ENCODE results near the gene PSME2.

PSME2 gene

GRCh38 chr14:24172261-24172860 lies 26.0 kb upstream of the PSME2 start:
- H3K4me3 ChIP-seq (replicated peaks in 1 of 2; ENCODE audit: low read depth in 2 of 2, low read length in 2 of 2), result peak overlapping the region in 1 of 2 donors; percentile 44
- no peak for DNase-seq (ENCODE audit: low read depth in 2 of 2)
- TF ChIP-seq CTCF (IDR thresholded peaks at IDR 0.05; ENCODE audit: low read depth, low read length), result no peak

- peak within 1 kb of the TSS in 1 of 2 donors; percentile 44 for H3K4me3 ChIP-seq (replicated peaks in 1 of 2; ENCODE audit: low read depth in 2 of 2, low read length in 2 of 2)
- DNase-seq (ENCODE audit: low read depth in 2 of 2), result peak in 1 of 2 donors; percentile 88
- TF ChIP-seq CTCF (IDR thresholded peaks at IDR 0.05; ENCODE audit: low read depth, low read length), result no peak
Observed at GRCh38 chr14:24171422-24172260, 25.2 kb upstream of the PSME2 start, which contains the start of gene REC8. TSS of gene REC8 (plus strand) at chr14:24172080. CDS start at chr14:24172553, 473 bp downstream.

GRCh38 chr14:24167469-24168114 lies 21.2 kb upstream of the PSME2 start:
- H3K4me3 ChIP-seq (replicated peaks in 1 of 2; ENCODE audit: low read depth in 2 of 2, low read length in 2 of 2), result no peak overlapping the region
- no peak for DNase-seq (ENCODE audit: low read depth in 2 of 2)
- no peak for TF ChIP-seq CTCF (IDR thresholded peaks at IDR 0.05; ENCODE audit: low read depth, low read length)

- H3K4me3 ChIP-seq (replicated peaks in 1 of 2; ENCODE audit: low read depth in 2 of 2, low read length in 2 of 2), result no peak overlapping the region
- TF ChIP-seq CTCF (IDR thresholded peaks at IDR 0.05; ENCODE audit: low read depth, low read length), result no peak
- DNase-seq (ENCODE audit: low read depth in 2 of 2), result no peak
Observed at GRCh38 chr14:24165785-24166184, 19.4 kb upstream of the PSME2 start.

GRCh38 chr14:24164518-24164991 lies 18.1 kb upstream of the PSME2 start:
- no peak overlapping the region for H3K4me3 ChIP-seq (replicated peaks in 1 of 2; ENCODE audit: low read depth in 2 of 2, low read length in 2 of 2)
- TF ChIP-seq CTCF (IDR thresholded peaks at IDR 0.05; ENCODE audit: low read depth, low read length), result no peak
- DNase-seq (ENCODE audit: low read depth in 2 of 2), result no peak

GRCh38 chr14:24162093-24162492 lies 15.7 kb upstream of the PSME2 start:
- no peak for TF ChIP-seq CTCF (IDR thresholded peaks at IDR 0.05; ENCODE audit: low read depth, low read length)
- DNase-seq (ENCODE audit: low read depth in 2 of 2), result peak; percentile 33 to 46
- H3K4me3 ChIP-seq (replicated peaks in 1 of 2; ENCODE audit: low read depth in 2 of 2, low read length in 2 of 2), result peak overlapping the region; percentile 58 to 67
